ENCODE results near the gene ACCSL. TPM values are rescaled to one million over a fixed set of nuclear protein-coding genes. Genes with fewer than 3 reads are reported as not detected.

Gene ACCSL
- total and polyA plus RNA-seq, 2 donors (not counting 1 experiment from before 2014, with no cell fraction given) = not detected

GRCh38 chr11:44066732-44067141 lies 19.0 kb downstream of the ACCSL start:
- DNase-seq (ENCODE audit: low read depth in 2 of 2) = peak; percentile 72 to 83
- Histone ChIP-seq H4K20me1 (ENCODE audit: control insufficient read depth, extremely low read depth, insufficient read depth, low read length) (no peaks in the 10 kb centered on the region), H3K27ac (ENCODE audit: insufficient read depth, low read length) (peak overlapping the region; percentile 71), H2AFZ (ENCODE audit: low read length) (peak overlapping the region; percentile 93), H3K4me1 (ENCODE audit: control insufficient read depth, extremely low read depth, insufficient read depth, low read length) (no peaks in the 10 kb centered on the region), H3K4me2 (ENCODE audit: extremely low read depth, insufficient read depth, low read length) (peak overlapping the region; percentile 80), H3K79me2 (ENCODE audit: control insufficient read depth, insufficient read depth, low read length) (no peaks in the 10 kb centered on the region), H3K4me3 (replicated peaks in 1 of 4; ENCODE audit: control extremely low read depth in 1 of 4, insufficient read depth in 1 of 4, low read depth in 3 of 4, low read length in 4 of 4) (peak overlapping the region; percentile 60 to 84 (median 74)), H3K9me3 (ENCODE audit: control insufficient read depth, insufficient read depth, low read depth, low read length) (no peaks in the 10 kb centered on the region), H3K27me3 (ENCODE audit: control insufficient read depth, insufficient read depth, low read length) (no peaks in the 10 kb centered on the region), H3K36me3 (ENCODE audit: control insufficient read depth, insufficient read depth, low read length) (no peaks in the 10 kb centered on the region), H3K9ac (ENCODE audit: insufficient read depth, low read length) (peak overlapping the region; percentile 77)
- TF ChIP-seq EZH2 (IDR thresholded peaks at IDR 0.05; ENCODE audit: low read length, missing control alignments) (no peak), CTCF (conservative IDR thresholded peaks at IDR 0.05 in 1 of 2, IDR thresholded peaks at IDR 0.05 in 1 of 2; ENCODE audit: low read depth in 1 of 2, low read length in 2 of 2) (no peak)

- Histone ChIP-seq H2AFZ (ENCODE audit: low read length) (no peak overlapping the region), H3K4me1 (ENCODE audit: control insufficient read depth, extremely low read depth, insufficient read depth, low read length) (no peaks in the 10 kb centered on the region), H3K36me3 (ENCODE audit: control insufficient read depth, insufficient read depth, low read length) (no peaks in the 10 kb centered on the region), H3K4me2 (ENCODE audit: extremely low read depth, insufficient read depth, low read length) (peak overlapping the region; percentile 80), H3K27ac (ENCODE audit: insufficient read depth, low read length) (no peak overlapping the region), H3K4me3 (replicated peaks in 1 of 4; ENCODE audit: control extremely low read depth in 1 of 4, insufficient read depth in 1 of 4, low read depth in 3 of 4, low read length in 4 of 4) (peak overlapping the region in 2 of 4 experiments; percentile 78 to 84), H3K27me3 (ENCODE audit: control insufficient read depth, insufficient read depth, low read length) (no peaks in the 10 kb centered on the region), H3K9me3 (ENCODE audit: control insufficient read depth, insufficient read depth, low read depth, low read length) (no peaks in the 10 kb centered on the region), H4K20me1 (ENCODE audit: control insufficient read depth, extremely low read depth, insufficient read depth, low read length) (no peaks in the 10 kb centered on the region), H3K79me2 (ENCODE audit: control insufficient read depth, insufficient read depth, low read length) (no peaks in the 10 kb centered on the region), H3K9ac (ENCODE audit: insufficient read depth, low read length) (no peak overlapping the region)
- TF ChIP-seq EZH2 (IDR thresholded peaks at IDR 0.05; ENCODE audit: low read length, missing control alignments) (no peak), CTCF (conservative IDR thresholded peaks at IDR 0.05 in 1 of 2, IDR thresholded peaks at IDR 0.05 in 1 of 2; ENCODE audit: low read depth in 1 of 2, low read length in 2 of 2) (no peak)
- DNase-seq (ENCODE audit: low read depth in 2 of 2) = no peak
Observed at GRCh38 chr11:44067266-44067665, 19.5 kb downstream of the ACCSL start.

- no peaks in the 10 kb centered on the region for H3K4me1 ChIP-seq (ENCODE audit: control insufficient read depth, extremely low read depth, insufficient read depth, low read length)
- no peaks in the 10 kb centered on the region for H3K79me2 ChIP-seq (ENCODE audit: control insufficient read depth, insufficient read depth, low read length)
- no peaks in the 10 kb centered on the region for H4K20me1 ChIP-seq (ENCODE audit: control insufficient read depth, extremely low read depth, insufficient read depth, low read length)
- TF ChIP-seq EZH2 (IDR thresholded peaks at IDR 0.05; ENCODE audit: low read length, missing control alignments) (no peak), CTCF (conservative IDR thresholded peaks at IDR 0.05 in 1 of 2, IDR thresholded peaks at IDR 0.05 in 1 of 2; ENCODE audit: low read depth in 1 of 2, low read length in 2 of 2) (no peak)
- no peak for DNase-seq (ENCODE audit: low read depth in 2 of 2)
- H3K9ac ChIP-seq (ENCODE audit: insufficient read depth, low read length) = no peak overlapping the region
- H3K27ac ChIP-seq (ENCODE audit: insufficient read depth, low read length) = no peak overlapping the region
- no peak overlapping the region for H3K4me3 ChIP-seq (replicated peaks in 1 of 4; ENCODE audit: control extremely low read depth in 1 of 4, insufficient read depth in 1 of 4, low read depth in 3 of 4, low read length in 4 of 4)
- no peaks in the 10 kb centered on the region for H3K27me3 ChIP-seq (ENCODE audit: control insufficient read depth, insufficient read depth, low read length)
- H3K36me3 ChIP-seq (ENCODE audit: control insufficient read depth, insufficient read depth, low read length) = no peaks in the 10 kb centered on the region
- H2AFZ ChIP-seq (ENCODE audit: low read length) = no peak overlapping the region
- H3K4me2 ChIP-seq (ENCODE audit: extremely low read depth, insufficient read depth, low read length) = no peak overlapping the region
- no peaks in the 10 kb centered on the region for H3K9me3 ChIP-seq (ENCODE audit: control insufficient read depth, insufficient read depth, low read depth, low read length)
Observed at GRCh38 chr11:44068180-44068579, 20.4 kb downstream of the ACCSL start.

All from fibroblast of lung (primary cell).